Activated T-helper 9 cell treated with anti-CD3 and anti-CD28 coated beads, Interleukin-2, amount 50 U/mL, for 16 hours (primary cell): ENCODE data around the gene ENDOU.

ENCODE experiments used
- DNase-seq: peaks from one replicate; pipeline ENCODE4 v3.0.0-alpha.2; 2020; ENCODE audit warnings: low read depth

The ENDOU gene

DNA sequence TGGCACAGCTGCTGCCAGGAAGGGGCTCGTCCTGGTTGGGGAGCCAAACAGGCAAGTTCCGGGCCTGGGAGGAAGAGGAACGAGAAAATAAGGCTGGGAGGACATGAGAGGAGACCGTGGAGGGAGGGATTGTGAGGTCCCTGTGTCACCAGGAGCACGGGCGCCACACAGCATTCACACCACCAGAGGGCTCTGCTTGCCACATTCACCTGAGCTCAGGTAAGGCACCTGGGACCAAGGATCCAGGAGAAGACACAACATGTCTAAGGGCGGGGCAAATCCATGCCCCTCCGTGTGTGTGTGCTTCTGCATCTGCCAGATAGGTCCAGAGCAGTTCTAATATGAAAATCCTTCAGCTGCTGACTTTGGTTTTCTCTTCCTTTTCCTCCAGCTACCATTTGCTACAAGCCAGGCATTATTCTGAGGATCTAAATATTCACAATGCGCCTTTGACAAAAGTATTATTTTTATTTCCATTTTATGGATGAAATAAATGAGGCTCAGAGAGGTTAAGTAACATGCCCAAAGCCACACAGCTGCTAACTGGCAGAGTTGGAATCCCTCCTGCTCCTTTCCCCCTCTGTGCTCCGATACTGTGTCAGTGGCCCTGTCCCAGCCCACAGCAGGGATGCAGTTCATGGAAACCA lies 18.8 kb upstream of the ENDOU start:
- peak; percentile 46 for DNase-seq

DNA sequence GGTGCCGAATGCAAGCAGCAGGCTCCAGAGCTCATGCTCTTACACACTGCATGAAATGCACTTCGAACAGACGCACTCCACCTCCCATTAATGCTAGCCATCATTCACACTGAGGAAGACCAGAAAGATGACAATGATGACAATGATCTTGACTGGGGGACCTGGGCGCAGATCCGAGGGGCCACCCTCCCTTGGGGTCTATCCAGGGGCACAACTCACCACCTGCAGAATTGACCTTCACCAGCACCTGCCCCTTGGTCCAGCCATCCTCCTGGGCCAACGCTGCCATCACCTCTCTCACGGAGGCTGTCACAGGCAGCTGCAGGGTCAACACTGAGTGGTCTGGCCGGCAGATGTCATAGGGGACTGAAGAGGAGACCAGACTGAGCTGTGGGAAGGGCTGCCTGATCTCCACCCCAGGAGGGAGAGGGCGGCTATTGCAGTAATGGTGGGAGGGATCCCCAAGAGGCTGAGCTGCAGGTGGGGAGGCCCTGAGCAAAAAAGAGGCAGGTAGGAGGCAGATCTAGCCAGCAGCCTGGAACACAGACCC lies 18.1 kb upstream of the ENDOU start:
- no peak for DNase-seq

DNA sequence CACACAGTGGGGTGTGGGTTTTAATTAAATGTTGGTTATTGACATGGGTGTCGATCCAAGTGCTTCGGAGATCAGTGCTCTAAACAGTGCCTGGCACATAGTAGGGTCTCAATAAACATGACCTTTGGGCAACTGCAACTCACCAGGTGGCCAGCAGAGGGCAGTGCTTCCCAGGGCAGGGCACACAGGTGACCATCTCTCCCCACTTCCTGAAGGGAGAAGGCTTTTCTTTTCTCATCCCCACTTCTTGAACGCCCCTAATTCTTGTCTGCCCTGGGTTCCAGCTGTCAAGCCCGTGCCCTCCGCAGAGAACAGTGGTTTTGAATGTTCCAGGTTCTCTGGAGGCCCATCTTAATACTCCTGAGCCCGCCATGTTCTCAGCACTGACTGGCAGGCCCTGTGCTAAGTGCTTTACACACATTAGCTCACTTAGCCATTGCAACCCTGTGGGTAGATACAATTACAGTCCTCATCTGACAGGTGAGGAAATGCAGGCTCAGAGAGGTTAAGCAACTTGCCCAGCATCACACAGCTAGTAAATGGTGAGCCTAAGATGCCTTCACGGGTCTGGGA lies 17.0 kb upstream of the ENDOU start:
- DNase-seq: peak; percentile 65

DNA sequence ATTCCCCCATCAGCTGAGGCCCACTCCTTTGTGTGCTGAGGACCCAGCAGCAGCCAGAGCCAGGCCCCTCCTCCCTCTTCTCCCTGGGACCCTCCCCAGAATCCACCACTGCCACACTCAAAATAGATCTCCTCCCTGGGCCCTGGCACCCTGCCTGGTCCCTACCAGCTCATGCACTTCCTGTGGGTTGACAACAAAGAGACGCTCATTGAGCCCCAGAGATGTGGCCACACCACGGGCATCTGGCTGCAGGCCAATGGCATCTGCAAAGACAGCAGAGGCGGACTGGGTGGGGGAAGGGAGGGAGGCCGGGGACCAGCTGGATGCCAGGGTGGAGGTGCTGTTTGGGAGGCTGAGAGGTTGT lies 16.0 kb upstream of the ENDOU start:
- peak; percentile 31 for DNase-seq

DNA sequence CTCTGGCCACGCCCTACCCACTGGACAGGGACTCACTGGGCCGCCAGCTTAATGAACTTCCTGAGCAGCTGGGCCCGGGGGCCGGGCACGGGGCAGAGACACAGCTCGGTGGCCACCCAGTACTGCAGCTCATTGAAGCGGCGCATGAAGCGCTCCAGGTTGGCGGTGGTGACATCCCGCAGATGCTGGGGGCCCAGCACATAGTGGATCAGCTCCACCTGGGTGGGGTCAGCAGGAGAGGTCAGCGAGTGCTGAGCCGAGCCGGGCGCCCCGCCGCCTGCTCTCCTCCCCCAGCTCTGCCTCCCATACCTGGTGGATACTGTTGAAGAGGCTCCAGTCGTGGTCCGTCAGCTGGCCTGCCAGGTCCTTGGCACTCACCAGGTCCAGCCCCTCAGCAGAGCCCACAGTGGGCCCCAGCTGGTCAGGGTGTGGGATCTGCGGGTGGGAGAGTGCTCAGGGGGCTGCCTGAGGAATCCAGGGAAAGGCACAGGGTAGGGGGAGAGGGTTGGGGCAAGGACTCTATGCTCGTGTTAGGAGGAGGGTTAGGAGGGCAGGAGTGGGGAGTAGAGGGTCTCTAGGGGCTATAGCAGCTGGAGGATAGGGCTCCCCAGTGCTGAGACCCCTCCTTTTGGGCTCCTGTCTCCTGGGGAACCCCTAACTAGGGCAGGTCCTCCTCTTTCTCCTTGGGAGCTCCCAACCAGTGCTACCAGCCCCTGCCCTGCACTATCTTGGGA lies 15.5 kb upstream of the ENDOU start:
- no peak for DNase-seq

DNA sequence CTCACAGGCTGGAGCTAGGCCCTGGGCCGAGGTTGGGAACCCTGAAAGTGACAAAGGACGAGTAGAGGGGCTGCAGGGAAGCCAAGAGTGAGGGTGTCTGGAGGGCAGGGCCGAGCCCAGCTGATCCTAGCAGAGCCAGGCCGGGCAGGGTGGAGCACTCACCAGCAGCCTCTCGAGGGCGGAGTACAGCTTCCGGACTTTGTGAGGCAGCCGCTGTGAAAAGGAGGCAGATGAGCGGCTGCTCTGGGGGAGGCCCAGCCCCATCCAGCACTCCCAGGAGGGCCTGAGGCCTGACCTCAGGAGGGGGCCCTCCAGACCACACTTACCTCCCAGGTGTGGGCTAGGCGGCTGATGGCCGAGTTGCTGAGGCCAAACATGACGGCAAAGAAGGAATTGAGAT lies 14.7 kb upstream of the ENDOU start:
- DNase-seq: no peak

DNA sequence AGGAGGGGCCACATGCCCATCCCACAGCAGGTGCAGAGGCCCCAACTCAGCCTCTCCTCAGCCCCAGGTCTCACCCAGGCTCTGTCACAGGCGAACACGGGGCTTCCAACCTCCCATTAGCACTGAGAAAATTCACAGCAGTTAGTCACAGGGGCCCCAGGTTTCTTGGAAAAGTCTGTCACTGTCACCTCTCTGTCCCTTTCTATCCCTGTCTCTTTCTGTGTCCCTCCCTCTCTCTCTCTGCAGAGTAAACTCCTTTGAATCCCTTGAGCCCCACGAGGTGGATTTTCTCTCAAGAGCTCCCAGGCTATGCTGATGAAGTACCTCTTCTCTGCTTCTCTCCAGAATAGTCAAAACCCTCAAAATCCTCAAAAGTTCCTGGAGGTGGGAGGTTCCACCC lies 14.0 kb upstream of the ENDOU start:
- no peak for DNase-seq

DNA sequence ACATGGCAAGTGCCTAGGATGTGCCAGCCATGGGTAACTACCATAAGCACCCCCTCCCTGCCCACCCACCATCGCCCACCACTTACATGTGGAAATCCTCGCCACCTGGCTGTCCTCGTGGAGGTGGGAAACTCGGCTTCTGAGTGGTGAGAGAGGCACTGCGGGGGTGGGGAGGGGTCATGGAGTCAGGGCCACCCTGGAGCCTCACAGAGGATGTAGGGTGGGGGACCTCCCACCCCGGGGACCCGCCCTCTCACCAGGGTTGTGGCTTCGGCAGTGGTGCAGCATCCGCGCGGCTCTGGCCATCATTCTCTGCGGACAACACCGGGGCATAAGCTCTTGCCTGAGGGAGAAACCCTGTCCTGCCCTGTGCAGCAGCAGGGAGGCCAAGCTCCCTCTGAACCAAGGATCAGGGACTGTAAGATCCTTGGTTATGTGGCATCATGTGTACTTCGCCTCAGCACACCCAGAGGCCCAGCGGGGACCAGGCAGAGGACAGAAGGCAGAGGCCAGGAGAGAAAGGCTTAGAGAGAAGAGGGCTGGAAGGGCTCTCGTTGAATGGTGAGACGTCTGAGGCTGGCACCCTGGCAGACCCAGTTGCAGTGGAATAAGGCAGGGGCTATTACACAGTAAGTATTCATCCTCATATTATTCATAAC lies 12.8 kb upstream of the ENDOU start:
- no peak for DNase-seq

DNA sequence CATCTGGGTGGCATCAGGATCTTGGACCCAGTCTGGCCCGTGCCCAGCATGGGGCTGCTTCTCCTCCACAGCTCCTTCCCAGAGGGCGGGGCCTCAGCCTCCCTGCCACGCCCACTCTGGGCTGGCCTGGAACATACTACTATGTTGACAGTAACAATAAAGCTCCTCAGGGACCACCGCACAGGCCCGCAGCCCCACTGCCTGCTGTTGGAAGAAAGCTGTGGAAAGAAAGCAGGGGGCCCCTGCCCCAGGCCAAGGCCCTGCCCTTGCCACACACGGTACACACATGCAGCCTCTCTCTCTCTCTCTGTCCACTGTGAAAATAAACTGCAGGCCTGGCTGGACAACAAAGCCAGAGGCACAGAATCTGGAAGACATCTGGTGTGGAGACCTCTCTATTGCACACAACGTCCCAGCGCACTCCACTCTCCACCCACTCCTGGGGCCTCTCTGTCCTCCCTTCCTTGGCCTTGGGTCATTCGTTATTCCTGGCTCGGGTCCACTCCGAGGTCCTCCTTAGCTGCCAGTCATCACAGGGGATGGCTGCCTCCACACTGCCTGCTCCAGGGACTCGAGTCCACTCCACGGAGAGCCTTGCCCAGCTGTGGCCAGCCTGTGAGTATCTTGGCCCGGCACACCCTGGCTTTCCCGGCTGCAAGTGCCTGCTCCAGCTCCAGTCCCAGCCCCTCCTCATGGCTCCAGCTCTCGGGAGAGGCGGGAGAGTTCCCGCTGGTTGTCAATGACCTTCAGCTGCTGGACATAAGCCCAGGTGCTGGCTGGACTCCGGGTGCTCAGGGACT lies 11.8 kb upstream of the ENDOU start:
- DNase-seq: no peak

DNA sequence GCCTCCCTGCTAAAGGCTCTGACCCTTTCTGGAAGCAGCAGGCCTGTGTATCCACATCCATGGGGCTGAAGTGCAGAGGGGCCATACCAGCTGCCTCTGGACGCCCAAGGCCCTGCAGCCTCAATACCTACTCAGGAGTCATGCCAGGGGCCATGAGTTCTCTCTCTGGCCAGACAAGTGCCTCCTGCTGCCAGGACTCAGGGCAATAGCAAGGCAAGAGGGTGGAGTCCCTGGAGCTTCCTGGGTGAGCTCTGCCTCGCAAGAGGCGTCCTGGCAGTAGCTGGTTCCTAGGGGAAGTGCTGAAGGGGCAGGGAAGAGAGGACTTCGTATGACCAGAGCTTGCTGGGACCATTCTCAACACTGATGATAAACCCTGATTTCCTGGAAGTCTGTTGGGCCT lies 10.9 kb upstream of the ENDOU start:
- DNase-seq: no peak

DNA sequence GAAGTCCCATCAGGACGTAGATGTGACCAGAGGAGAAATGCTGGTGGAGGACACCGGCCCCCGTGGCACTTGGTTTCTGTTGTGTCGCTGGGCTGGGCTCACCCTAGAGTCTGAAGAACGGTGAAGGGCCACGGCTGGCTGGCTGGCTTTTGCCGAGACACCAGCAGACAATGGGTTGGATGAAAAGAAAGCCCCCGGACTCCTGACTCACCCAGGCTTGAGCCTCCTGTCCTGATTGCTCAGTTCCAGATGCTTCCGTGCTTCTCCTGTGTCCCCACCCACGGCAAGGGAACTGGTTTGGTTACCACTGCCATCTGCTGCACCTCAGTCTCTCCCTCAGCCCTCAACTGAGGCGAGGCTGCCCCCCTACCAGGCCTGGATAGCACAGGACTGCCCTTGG lies 10.4 kb upstream of the ENDOU start:
- DNase-seq: no peak

DNA sequence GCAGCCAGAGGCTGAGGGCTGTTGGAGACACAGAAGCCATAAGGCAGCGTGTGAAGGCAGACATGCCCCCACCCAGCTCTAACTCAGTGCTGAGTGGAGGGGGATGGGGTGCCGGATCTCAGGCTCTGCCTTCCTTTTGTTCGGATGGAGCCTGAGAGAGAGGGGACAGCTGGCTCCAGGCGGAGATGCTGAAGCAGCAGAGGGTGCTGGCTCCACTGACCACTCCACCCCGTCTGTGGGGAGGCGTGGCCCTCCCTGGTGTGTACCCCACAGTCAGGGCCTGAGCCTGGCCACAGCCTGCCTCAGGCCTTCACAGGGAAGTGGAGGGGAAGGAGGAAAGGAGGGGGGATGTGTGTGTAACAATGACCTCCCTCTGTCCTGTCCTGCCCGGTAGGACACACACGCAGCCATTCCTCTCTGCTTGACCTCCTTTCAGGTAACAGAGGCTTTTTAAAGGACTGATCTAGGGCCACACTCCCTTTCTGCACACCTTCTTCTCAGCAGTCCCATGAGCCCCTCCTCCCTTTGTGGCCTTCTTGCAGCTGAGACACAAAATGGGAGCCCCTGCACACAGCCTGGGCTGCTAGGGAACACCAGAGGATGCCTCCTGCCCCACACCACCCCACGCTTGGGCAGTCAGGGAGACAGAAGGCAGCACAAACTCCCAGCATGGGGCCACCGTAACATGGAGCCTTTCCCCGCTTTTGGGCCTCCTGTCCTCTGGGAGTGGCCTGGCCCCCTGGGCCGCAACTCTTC lies 9.6 kb upstream of the ENDOU start:
- no peak for DNase-seq

DNA sequence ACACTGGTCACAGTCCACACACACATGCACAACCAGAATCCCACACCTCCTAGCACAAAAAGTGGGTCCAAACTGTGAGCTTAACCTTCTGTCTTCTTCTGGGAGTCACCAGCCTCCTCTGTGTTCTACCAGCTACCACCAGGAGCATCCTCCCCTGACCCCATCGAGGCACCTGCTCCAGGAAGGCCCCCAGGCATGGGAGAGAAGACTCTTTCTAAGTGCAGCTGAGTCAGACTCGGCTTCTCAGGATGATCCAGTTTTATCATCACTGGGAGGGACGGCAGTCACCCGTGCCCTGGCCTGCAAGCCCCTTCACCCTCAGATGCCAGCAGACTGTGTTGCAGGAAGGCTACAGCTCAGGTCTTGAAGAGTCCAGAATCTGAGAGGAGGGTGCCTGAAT lies 7.9 kb upstream of the ENDOU start:
- DNase-seq: no peak

DNA sequence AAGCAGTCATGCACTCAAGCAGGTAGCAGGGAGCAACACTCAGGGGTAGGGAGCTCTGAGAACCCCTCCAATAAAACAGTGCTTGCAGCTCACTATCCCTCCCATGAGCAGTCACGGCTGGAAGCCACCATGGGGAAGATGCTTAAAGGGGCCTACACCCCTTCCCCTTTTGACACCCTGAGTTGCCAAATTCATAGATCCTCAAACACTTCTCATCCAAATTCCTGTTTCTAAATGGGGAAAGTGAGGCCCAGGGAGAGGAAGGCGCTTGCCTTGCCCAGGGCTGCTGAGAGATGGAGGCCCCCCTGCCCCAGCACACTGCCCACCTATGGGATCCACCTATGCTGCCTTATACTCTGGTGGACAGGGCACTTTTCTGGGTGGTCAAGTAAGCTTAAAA lies 7.2 kb upstream of the ENDOU start:
- no peak for DNase-seq

DNA sequence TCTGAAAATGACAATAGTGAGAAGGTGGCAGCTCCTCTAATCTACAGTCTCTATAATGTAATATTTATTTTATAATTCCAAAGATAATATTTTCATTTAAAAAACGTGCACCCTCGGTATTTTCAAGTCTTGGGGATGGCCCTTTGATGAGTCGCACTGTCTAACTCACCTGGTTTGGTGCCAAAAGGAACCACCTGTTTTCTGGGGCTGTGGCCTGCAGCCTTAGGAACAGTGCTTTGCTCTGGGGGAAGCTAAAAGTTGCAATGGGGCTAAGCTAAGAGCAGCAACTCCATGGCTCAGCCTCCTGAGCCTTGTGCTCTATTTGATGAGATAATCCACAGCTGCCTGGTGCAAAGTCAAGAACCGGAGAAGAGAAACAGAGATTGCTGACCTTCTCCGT lies 6.4 kb upstream of the ENDOU start:
- no peak for DNase-seq

DNA sequence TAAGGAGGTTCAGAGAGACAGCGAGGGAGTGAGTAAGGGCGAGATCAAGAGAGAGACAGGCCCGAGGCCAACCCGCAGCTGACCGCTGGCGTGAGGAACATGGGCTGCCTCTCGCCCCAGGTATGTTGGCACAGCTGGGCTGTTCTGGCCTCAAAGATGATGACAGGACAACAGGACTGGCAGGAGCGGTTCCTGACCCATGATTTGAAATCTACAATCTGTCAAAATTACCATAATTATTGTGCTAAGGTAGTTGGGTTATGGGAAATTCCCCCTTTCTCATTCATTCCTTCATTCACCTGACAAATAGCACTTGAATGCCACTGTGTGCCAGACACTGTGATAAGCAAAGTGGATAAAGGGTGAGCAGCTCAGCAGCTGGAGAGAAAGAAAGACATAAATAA lies 5.1 kb upstream of the ENDOU start:
- DNase-seq: no peak

DNA sequence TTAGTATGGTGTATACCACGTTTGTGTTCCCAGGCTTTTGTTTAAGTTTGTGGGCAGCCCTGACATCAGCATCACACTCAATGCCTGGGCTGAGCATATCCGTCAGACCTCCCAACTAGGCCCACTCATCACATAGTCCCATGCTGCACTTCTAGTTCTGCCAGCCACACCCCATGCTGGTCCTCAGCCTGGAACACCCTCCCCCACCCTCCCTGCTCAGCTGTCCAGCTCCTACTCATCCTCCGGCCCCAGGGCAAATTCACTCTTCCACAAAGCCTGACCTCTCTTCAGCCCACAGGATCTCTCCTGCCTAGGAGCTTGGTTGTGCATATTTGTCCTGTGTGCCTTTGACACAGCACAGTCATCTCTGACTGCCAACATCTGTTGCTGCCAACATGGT lies 3.9 kb upstream of the ENDOU start:
- no peak for DNase-seq

DNA sequence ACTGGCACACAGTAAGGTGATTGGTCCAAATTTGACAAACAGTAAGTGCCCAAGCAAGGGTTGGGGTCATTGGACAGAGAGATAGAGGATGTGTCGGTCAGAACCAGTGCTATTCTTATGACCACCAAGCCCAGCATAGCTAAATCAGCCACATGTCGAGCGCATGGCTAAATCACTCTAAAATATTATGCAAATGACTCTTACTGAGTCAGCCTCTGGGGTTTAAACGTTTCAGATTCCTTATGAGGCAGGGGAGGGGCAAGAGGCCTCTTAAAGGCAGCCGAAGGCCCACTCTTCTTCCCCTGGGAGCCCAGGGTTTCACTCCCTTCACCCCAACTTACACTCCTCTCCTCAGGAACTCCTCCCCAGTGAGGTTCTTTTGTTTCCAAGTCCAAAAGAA lies 603 bp upstream of the ENDOU start:
- no peak for DNase-seq

DNA sequence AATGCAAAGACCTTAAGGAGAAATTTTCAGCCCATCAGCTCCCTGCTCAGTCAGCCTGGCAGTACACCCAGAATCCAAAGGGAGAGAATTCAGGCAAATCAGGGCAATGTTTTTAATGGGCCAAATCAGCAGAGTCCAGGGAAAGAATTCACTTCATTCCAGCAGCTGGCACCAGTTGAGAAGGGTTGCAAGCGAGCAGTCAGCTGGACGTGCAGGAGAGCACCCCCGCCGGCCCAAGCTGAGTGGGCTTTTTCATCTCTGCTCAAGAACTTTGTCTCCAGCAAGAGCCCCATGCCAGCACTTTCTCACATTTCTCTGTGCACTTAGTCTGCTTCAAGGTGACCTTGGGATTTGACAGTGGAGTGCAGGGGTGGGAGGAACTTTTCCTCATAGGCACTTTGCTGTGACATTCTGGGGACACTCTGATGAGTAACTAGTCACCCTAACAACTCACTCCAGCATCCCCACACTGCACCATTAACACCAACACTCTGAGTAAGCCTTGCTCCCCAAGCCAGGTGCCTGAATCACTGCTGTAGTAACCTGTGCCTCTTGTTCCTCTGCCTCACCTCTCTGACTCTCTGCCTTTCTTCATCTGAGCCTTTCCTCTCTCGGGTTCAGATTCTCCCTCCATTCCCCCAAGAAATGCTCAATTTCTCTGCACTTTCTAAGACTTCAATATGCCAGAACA lies 2.2 kb downstream of the ENDOU start:
- DNase-seq: no peak

DNA sequence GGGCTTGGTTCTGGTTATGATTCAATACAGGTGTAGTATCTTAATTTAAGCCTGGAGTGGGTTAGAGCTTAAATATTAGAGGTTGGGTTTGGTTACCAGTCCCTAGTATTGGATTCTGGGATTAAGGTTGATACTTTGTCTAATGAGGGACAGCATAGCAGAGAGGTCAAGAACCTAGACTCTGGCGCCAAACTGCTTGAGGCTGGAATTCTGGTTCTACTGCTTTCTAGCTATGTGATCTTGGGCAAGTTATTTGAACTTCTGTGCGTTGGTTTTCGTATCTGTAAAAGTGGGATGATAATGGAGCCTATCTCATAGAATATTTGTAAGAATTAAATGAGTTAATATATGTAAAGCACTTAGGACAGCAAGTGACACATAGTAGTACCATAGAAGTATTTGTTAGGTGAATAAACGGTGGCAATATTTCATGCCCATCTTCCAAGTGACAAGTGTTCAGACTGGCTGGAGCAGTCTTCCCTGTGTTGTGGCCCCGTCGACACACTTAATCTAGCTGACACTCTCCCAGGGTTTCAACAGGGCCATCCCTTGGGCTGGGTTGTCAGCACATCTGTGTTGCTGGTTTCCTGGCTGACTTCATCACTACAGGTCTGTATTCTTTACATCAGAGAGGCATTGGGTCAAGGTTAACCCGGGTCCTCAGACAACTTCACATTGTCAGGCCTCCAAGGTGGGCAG lies 3.0 kb downstream of the ENDOU start:
- DNase-seq: no peak
